Stimulated activated CD8-positive, alpha-beta memory T cell treated with anti-CD3 and anti-CD28 coated beads, Interleukin-12 subunit alpha, Interleukin-12 subunit beta, amount 100 ng/mL, for 24 hours (primary cell): ENCODE data around the gene TSPAN18.

ENCODE experiments used
- DNase-seq: peaks from one replicate; pipeline ENCODE4 v3.0.0-alpha.2; 2020; ENCODE audit errors: extremely low read depth

Gene TSPAN18

GRCh38 chr11:44916331-44916730 lies 189.6 kb downstream of the TSPAN18 start:
- no peak for DNase-seq

GRCh38 chr11:44916801-44917385 lies 190.1 kb downstream of the TSPAN18 start:
- DNase-seq, result no peak

GRCh38 chr11:44917741-44918140 lies 191.0 kb downstream of the TSPAN18 start:
- no peak for DNase-seq

- no peak for DNase-seq
Measured at GRCh38 chr11:44920451-44920850, 193.7 kb downstream of the TSPAN18 start.

- DNase-seq, result no peak
Measured at GRCh38 chr11:44923115-44923514, 196.4 kb downstream of the TSPAN18 start.

GRCh38 chr11:44923806-44924205 lies 197.0 kb downstream of the TSPAN18 start:
- no peak for DNase-seq

- DNase-seq, result no peak
Measured at GRCh38 chr11:44926036-44926435, 199.3 kb downstream of the TSPAN18 start.

GRCh38 chr11:44927174-44927661 lies 200.5 kb downstream of the TSPAN18 start:
- no peak for DNase-seq

- no peak for DNase-seq
Measured at GRCh38 chr11:44928144-44928543, 201.4 kb downstream of the TSPAN18 start.

GRCh38 chr11:44928816-44929215 lies 202.1 kb downstream of the TSPAN18 start:
- no peak for DNase-seq

- DNase-seq, result no peak
Measured at GRCh38 chr11:44930588-44931302, 204.0 kb downstream of the TSPAN18 start.

GRCh38 chr11:44931466-44931865 lies 204.7 kb downstream of the TSPAN18 start:
- DNase-seq, result no peak

- no peak for DNase-seq
Measured at GRCh38 chr11:44934110-44934509, 207.3 kb downstream of the TSPAN18 start.

- DNase-seq, result no peak
Measured at GRCh38 chr11:44934735-44935250, 208.0 kb downstream of the TSPAN18 start.

- peak; percentile 53 for DNase-seq
Measured at GRCh38 chr11:44936525-44936924, 209.8 kb downstream of the TSPAN18 start.

GRCh38 chr11:44936951-44937543 lies 210.3 kb downstream of the TSPAN18 start:
- DNase-seq, result no peak

GRCh38 chr11:44938066-44938691 lies 211.4 kb downstream of the TSPAN18 start:
- no peak for DNase-seq

- DNase-seq, result no peak
Measured at GRCh38 chr11:44939673-44940395, 213.1 kb downstream of the TSPAN18 start.

- DNase-seq, result no peak
Measured at GRCh38 chr11:44940404-44940803, 213.6 kb downstream of the TSPAN18 start.

- no peak for DNase-seq
Measured at GRCh38 chr11:44940835-44941234, 214.1 kb downstream of the TSPAN18 start.

- no peak for DNase-seq
Measured at GRCh38 chr11:44941259-44942021, 214.7 kb downstream of the TSPAN18 start.
